IPS-18a (cell line): Measurements from ENCODE around the gene NT5C1A.

Experiments used
- H3K27ac ChIP-seq: one replicate; pipeline ENCODE4 v1.5.1; 2013; ENCODE audit warnings: low read length
- H3K27me3 ChIP-seq: one replicate; pipeline ENCODE4 v1.6.1; 2013; ENCODE audit warnings: mild to moderate bottlenecking, low read length; ENCODE audit not compliant: control insufficient read depth, insufficient read depth
- H3K36me3 ChIP-seq: one replicate; pipeline ENCODE4 v1.6.1; 2013; ENCODE audit warnings: low read depth, low read length; ENCODE audit not compliant: control insufficient read depth
- H3K4me1 ChIP-seq: one replicate; pipeline ENCODE4 v1.6.1; 2013; ENCODE audit warnings: low read depth, low read length; ENCODE audit not compliant: control insufficient read depth
- H3K4me3 ChIP-seq: one replicate; pipeline ENCODE4 v1.5.1; 2013; ENCODE audit warnings: low read length
- H3K9ac ChIP-seq: one replicate; pipeline ENCODE4 v1.6.1; 2013; ENCODE audit warnings: mild to moderate bottlenecking, low read length, moderate library complexity
- H3K9me3 ChIP-seq: one replicate; pipeline ENCODE4 v1.6.1; 2013; ENCODE audit warnings: low read depth, low read length; ENCODE audit not compliant: control insufficient read depth

NT5C1A gene

DNA sequence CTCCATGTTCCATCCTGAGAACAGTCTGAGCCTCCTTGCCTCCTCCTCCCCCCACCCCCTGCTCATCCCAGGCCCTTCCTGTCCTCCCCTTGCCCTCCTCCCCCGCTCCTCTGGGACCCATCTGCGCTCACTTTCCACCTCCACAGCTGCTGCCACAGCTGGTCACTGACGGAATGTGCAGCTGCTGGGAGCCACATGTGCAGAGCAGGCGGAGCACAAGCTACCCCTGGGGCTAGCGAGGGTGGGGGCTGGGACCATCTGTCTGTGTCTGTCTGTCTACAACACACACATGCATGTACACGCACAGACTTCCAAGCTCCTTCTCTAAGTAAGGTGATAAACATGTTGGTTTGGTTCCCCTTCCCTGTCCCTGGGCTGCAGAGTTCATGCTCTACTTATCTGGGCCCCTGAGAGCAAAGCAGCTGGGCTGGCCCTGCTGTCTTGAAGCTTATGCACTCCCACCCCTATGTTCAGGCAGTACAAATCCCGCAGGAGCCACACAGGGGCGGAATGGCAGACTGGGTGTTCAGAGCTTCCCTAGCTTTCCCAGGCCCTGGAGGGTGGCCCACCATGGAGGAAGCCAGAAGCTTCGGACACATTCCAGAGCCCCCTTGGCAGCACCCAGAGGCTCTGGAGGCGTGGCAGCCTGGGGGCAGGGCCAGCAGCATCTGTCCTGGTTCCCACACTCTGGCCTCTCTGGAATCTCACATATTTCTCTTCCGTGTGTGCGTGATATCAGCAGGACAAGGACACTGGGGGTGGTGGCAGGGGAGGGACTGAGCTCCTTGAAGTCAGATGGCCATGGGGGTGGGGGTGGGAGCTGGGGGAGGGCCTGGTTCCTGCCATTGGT lies 25.4 kb downstream of the NT5C1A start:
- Histone ChIP-seq H3K9me3 (no peaks in the 10 kb centered on the region), H3K27me3 (peaks cover 20% of the 10 kb centered on the region), H3K27ac (no peak overlapping the region), H3K36me3 (no peaks in the 10 kb centered on the region), H3K4me3 (no peak overlapping the region), H3K9ac (no peak overlapping the region), H3K4me1 (no peaks in the 10 kb centered on the region)

GRCh38 chr1:39645411-39646043 lies 26.4 kb downstream of the NT5C1A start:
- Histone ChIP-seq H3K36me3 (no peaks in the 10 kb centered on the region), H3K9ac (no peak overlapping the region), H3K4me3 (no peak overlapping the region), H3K9me3 (no peaks in the 10 kb centered on the region), H3K27me3 (peaks cover 29% of the 10 kb centered on the region), H3K4me1 (no peaks in the 10 kb centered on the region), H3K27ac (no peak overlapping the region)

- Histone ChIP-seq H3K36me3 (no peaks in the 10 kb centered on the region), H3K9me3 (no peaks in the 10 kb centered on the region), H3K4me3 (no peak overlapping the region), H3K9ac (no peak overlapping the region), H3K4me1 (no peaks in the 10 kb centered on the region), H3K27ac (no peak overlapping the region), H3K27me3 (peaks cover 43% of the 10 kb centered on the region)
Observed at GRCh38 chr1:39643705-39644104, 28.2 kb downstream of the NT5C1A start.

- H3K27me3 ChIP-seq = peaks cover 52% of the 10 kb centered on the region
- H3K9me3 ChIP-seq = no peaks in the 10 kb centered on the region
- H3K36me3 ChIP-seq = no peaks in the 10 kb centered on the region
- H3K9ac ChIP-seq = no peak overlapping the region
- no peaks in the 10 kb centered on the region for H3K4me1 ChIP-seq
- no peak overlapping the region for H3K27ac ChIP-seq
- H3K4me3 ChIP-seq = no peak overlapping the region
Observed at GRCh38 chr1:39642796-39643195, 29.1 kb downstream of the NT5C1A start.

DNA sequence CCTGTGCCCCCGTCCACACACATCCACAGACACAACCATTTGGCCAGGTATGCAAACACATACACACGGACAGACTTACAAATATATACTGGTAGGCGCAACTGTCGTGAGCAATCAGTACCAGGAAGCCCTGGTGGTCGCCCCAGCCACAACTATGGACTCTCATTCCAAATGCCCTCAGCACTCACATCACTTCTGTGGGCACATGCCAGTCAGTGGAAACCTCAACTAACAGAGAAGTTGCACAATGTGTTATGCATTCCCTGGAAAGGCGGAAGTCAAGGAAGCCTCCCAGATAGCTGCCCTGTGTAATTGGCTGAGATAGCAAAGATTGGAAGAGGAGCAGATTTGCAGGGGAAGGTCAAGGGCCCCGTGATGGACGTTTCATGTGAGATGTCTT lies 31.0 kb downstream of the NT5C1A start:
- Histone ChIP-seq H3K9ac (no peak overlapping the region), H3K36me3 (no peaks in the 10 kb centered on the region), H3K9me3 (no peaks in the 10 kb centered on the region), H3K27ac (no peak overlapping the region), H3K27me3 (peaks cover 66% of the 10 kb centered on the region), H3K4me3 (no peak overlapping the region), H3K4me1 (no peaks in the 10 kb centered on the region)

GRCh38 chr1:39639305-39640130 lies 32.4 kb downstream of the NT5C1A start, which contains the start of gene HEYL:
Gene HEYL (minus strand): TSS chr1:39639643. CDS start chr1:39639625, 18 bp downstream.
- Histone ChIP-seq H3K4me3 (peak within 1 kb of the TSS; percentile 55), H3K27me3 (peaks cover 79% of the 10 kb centered on the region), H3K36me3 (no peaks in the 10 kb centered on the region), H3K9ac (no peak within 1 kb of the TSS), H3K4me1 (no peaks in the 10 kb centered on the region), H3K27ac (no peak within 1 kb of the TSS), H3K9me3 (no peaks in the 10 kb centered on the region)

DNA sequence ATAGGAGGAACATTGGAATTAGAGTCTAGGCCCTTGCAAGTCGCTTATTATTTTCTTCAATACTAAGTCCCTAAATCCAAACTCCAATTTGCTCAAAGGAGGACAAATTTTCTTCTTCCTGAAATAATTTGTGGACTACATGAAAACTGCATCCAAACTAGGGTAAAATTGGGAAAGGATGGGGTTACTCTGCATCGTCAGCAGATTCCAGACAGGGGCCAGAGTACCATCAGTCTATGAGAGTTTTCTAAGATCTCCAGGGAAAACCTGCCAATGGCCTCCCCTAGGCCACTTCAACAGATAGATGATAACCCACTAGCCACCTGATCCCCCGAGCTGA lies 33.0 kb downstream of the NT5C1A start:
- H3K36me3 ChIP-seq = no peaks in the 10 kb centered on the region
- H3K4me1 ChIP-seq = no peaks in the 10 kb centered on the region
- H3K9ac ChIP-seq = no peak overlapping the region
- no peak overlapping the region for H3K27ac ChIP-seq
- peak overlapping the region; percentile 55 for H3K4me3 ChIP-seq
- peaks cover 81% of the 10 kb centered on the region for H3K27me3 ChIP-seq
- no peaks in the 10 kb centered on the region for H3K9me3 ChIP-seq

DNA sequence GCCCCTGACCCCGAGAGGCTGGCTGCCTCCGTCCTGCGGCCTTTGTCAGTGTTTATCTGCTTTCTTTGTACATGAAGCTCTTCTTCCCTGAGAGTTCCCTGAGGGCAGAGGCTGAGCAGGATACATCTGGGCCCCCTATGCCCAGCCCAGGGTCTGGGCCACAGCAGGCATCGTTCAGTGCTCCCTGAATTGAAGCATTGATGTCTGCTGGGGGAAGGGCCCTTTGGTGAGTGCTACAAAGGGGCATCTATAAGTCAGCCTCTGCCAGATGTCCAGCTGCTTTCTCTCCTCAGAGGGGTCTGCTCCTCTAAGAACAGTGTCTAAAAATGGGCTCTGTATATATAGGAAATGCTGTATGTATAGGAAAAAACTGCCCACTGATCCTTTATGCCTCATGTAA lies 34.5 kb downstream of the NT5C1A start:
- no peaks in the 10 kb centered on the region for H3K36me3 ChIP-seq
- H3K4me1 ChIP-seq = peaks cover 7% of the 10 kb centered on the region
- H3K27ac ChIP-seq = no peak overlapping the region
- H3K9me3 ChIP-seq = no peaks in the 10 kb centered on the region
- no peak overlapping the region for H3K4me3 ChIP-seq
- no peak overlapping the region for H3K9ac ChIP-seq
- peaks cover 79% of the 10 kb centered on the region for H3K27me3 ChIP-seq

GRCh38 chr1:39635871-39636210 lies 36.1 kb downstream of the NT5C1A start:
- H3K27me3 ChIP-seq = peaks cover 88% of the 10 kb centered on the region
- H3K27ac ChIP-seq = no peak overlapping the region

GRCh38 chr1:39635205-39635870 lies 36.6 kb downstream of the NT5C1A start:
- Histone ChIP-seq H3K36me3 (no peaks in the 10 kb centered on the region), H3K4me3 (no peak overlapping the region), H3K9ac (no peak overlapping the region), H3K27me3 (peaks cover 88% of the 10 kb centered on the region), H3K4me1 (peaks cover 7% of the 10 kb centered on the region), H3K9me3 (no peaks in the 10 kb centered on the region), H3K27ac (no peak overlapping the region)

More at GRCh38 chr1:39635871-39636210, 36.1 kb downstream of the NT5C1A start:
- Histone ChIP-seq H3K4me3 (no peak overlapping the region), H3K9ac (no peak overlapping the region), H3K36me3 (no peaks in the 10 kb centered on the region), H3K9me3 (no peaks in the 10 kb centered on the region), H3K4me1 (peaks cover 7% of the 10 kb centered on the region)

DNA sequence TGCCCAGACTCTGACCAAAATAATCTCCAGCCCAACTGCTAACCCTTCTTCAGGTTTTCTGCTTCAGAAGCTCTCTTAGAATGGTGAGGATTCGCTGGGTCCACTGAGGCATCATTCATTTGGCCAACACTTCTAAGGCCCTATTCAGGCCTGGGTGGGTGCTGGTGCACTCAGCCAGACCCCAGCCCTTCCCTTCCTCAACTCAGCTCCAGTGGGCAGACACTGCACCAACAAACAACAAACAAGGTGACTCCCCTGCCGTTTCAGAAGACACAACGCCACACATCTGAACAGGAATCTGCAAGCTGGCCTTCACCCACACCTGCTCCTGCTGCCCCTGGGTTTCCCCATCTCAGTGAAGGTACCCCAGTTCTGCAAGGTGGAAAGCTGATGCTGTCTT lies 38.5 kb downstream of the NT5C1A start:
- no peak overlapping the region for H3K9ac ChIP-seq
- H3K27ac ChIP-seq = no peak overlapping the region
- no peaks in the 10 kb centered on the region for H3K9me3 ChIP-seq
- peak overlapping the region; percentile 40 for H3K4me3 ChIP-seq
- H3K27me3 ChIP-seq = peaks cover 79% of the 10 kb centered on the region
- H3K4me1 ChIP-seq = peaks cover 7% of the 10 kb centered on the region
- H3K36me3 ChIP-seq = no peaks in the 10 kb centered on the region
